IMR-90 (cell line): ENCODE data around the gene DAAM1. TPM values are rescaled to one million over a fixed set of nuclear protein-coding genes. Genes with fewer than 3 reads are reported as not detected.

Experiments
- ATAC-seq: fragments of 200-7000 bp; cut with Tn5 transposase; 2 replicates; pipeline ENCODE4 v1.9.1; 2020; ENCODE audit warnings: low read depth, mild to moderate bottlenecking, moderate library complexity
- BruUV-seq: library from RNA; stranded (reverse); fragments of 400-500 nt; replicated peaks from 2 replicates; lab custom pipeline; 2021; lab: Mats Ljungman, UMichigan
- CTCF ChIA-PET: fragments of 300-600 bp; formaldehyde crosslinking; extraction: SDS; loops from one replicate; lab custom pipeline; 2021; ENCODE audit warnings: antibody characterized with exemption; lab: Yijun Ruan, JAX
- POLR2A ChIA-PET: fragments of 300-600 bp; sonication (Branson Sonifier 250); formaldehyde crosslinking; loops from one replicate; lab custom pipeline; 2022; ENCODE audit warnings: antibody characterized with exemption; ENCODE audit not compliant: unreplicated experiment; lab: Charles Lee
- DNase-seq: peaks from one replicate; pipeline ENCODE4 v3.0.0; 2013
- H2AFZ ChIP-seq: replicated peaks from 2 replicates; pipeline ENCODE3; 2013; ENCODE audit warnings: low read length, mild to moderate bottlenecking; ENCODE audit not compliant: poor library complexity
- H2AK5ac ChIP-seq: 2 replicates; pipeline ENCODE4 v1.6.1; 2013; ENCODE audit warnings: low read depth, low read length, inconsistent platforms
- H2AK9ac ChIP-seq: replicated peaks from 2 replicates; pipeline ENCODE3; 2013; ENCODE audit warnings: mild to moderate bottlenecking, low read depth, low read length, moderate library complexity; ENCODE audit not compliant: poor library complexity
- H2BK120ac ChIP-seq: 2 replicates; pipeline ENCODE4 v1.6.1; 2013; ENCODE audit warnings: low read depth, low read length, inconsistent platforms
- H2BK15ac ChIP-seq: 3 replicates; pipeline ENCODE4 v1.6.1; 2013; ENCODE audit warnings: low read depth, low read length, inconsistent platforms
- H2BK20ac ChIP-seq: 2 replicates; pipeline ENCODE4 v1.6.1; 2013; ENCODE audit warnings: low read depth, mild to moderate bottlenecking, inconsistent platforms, low read length, moderate library complexity
- H2BK5ac ChIP-seq: 2 replicates; pipeline ENCODE4 v1.6.1; 2013; ENCODE audit warnings: mild to moderate bottlenecking, low read depth, low read length, inconsistent platforms; ENCODE audit not compliant: poor library complexity, severe bottlenecking
- H3K14ac ChIP-seq: replicated peaks from 2 replicates; pipeline ENCODE4 v1.6.1; 2013; ENCODE audit warnings: low read depth, low read length, inconsistent platforms
- H3K18ac ChIP-seq: 2 replicates; pipeline ENCODE4 v1.6.1; 2013; ENCODE audit warnings: low read depth, low read length, control low read depth
- H3K23ac ChIP-seq: 2 replicates; pipeline ENCODE4 v1.6.1; 2013; ENCODE audit warnings: low read depth, low read length, inconsistent platforms
- H3K27ac ChIP-seq: 2 replicates; pipeline ENCODE4 v1.5.1; 2013; ENCODE audit warnings: mild to moderate bottlenecking, control low read depth, low read length; ENCODE audit not compliant: insufficient read depth
- H3K27me3 ChIP-seq: 2 replicates; pipeline ENCODE4 v1.6.1; 2013; ENCODE audit warnings: low read length; ENCODE audit not compliant: control insufficient read depth, insufficient read depth
- H3K36me3 ChIP-seq: 2 replicates; pipeline ENCODE4 v1.6.1; 2013; ENCODE audit warnings: low read length, mixed read lengths; ENCODE audit not compliant: control insufficient read depth, insufficient read depth
- H3K4ac ChIP-seq: 2 replicates; pipeline ENCODE4 v1.6.1; 2013; ENCODE audit warnings: low read depth, low read length, inconsistent platforms
- H3K4me1 ChIP-seq: 2 replicates; pipeline ENCODE4 v1.6.1; 2013; ENCODE audit warnings: low read length, mixed read lengths; ENCODE audit not compliant: control insufficient read depth, insufficient read depth
- H3K4me2 ChIP-seq: 2 replicates; pipeline ENCODE4 v1.6.1; 2013; ENCODE audit warnings: low read depth, mild to moderate bottlenecking, control low read depth, low read length, moderate library complexity
- H3K4me3 ChIP-seq: 2 replicates; pipeline ENCODE4 v1.5.1; 2013; ENCODE audit warnings: low read depth, mild to moderate bottlenecking, control low read depth, low read length, moderate library complexity; ENCODE audit not compliant: insufficient read depth
- H3K56ac ChIP-seq: 2 replicates; pipeline ENCODE4 v1.6.1; 2013; ENCODE audit warnings: low read length, inconsistent platforms; ENCODE audit not compliant: insufficient read depth; ENCODE audit errors: extremely low read depth
- H3K79me1 ChIP-seq, 2 experiments: 2 replicates each; pipeline ENCODE4 v1.6.1; 2013; ENCODE audit warnings: low read length in 2 of 2, inconsistent platforms in 1 of 2, low read depth in 1 of 2
- H3K9ac ChIP-seq: 2 replicates; pipeline ENCODE4 v1.6.1; 2013; ENCODE audit warnings: low read depth, low read length, control low read depth
- H3K9me1 ChIP-seq: 2 replicates; pipeline ENCODE4 v1.6.1; 2013; ENCODE audit warnings: low read length, inconsistent platforms; ENCODE audit not compliant: insufficient read depth
- H3K9me3 ChIP-seq: 2 replicates; pipeline ENCODE4 v1.6.1; 2013; ENCODE audit warnings: low read length; ENCODE audit not compliant: control insufficient read depth, insufficient read depth
- H4K20me1 ChIP-seq: 2 replicates; pipeline ENCODE4 v1.6.1; 2013; ENCODE audit warnings: low read length, inconsistent platforms; ENCODE audit not compliant: insufficient read depth
- H4K5ac ChIP-seq: 2 replicates; pipeline ENCODE4 v1.6.1; 2013; ENCODE audit warnings: mild to moderate bottlenecking, low read depth, low read length, control low read depth
- H4K8ac ChIP-seq, 2 experiments: 2 replicates each; pipeline ENCODE4 v1.6.1; 2013; ENCODE audit warnings: low read depth in 2 of 2, low read length in 2 of 2, control low read depth in 1 of 2, inconsistent platforms in 1 of 2
- H4K91ac ChIP-seq: 2 replicates; pipeline ENCODE4 v1.6.1; 2013; ENCODE audit warnings: low read depth, low read length, inconsistent platforms; ENCODE audit not compliant: insufficient read depth
- BHLHE40 ChIP-seq: fragments of 150-350 bp; IDR thresholded peaks from 2 replicates; pipeline ENCODE4 v1.6.1; 2016; ENCODE audit warnings: mild to moderate bottlenecking, low read depth, low read length
- CEBPB ChIP-seq: IDR thresholded peaks from 2 replicates; pipeline ENCODE4 v1.6.1; 2012; ENCODE audit warnings: low read depth, low read length, improper control_type of control experiment
- CHD1 ChIP-seq: IDR thresholded peaks from 2 replicates; pipeline ENCODE4 v1.6.1; 2012; ENCODE audit warnings: low read depth, low read length, improper control_type of control experiment
- FOS ChIP-seq: fragments of 150-350 bp; IDR thresholded peaks from 2 replicates; pipeline ENCODE4 v1.6.1; 2016; ENCODE audit warnings: low read depth, low read length
- MAFK ChIP-seq: IDR thresholded peaks from 2 replicates; pipeline ENCODE4 v1.6.1; 2012; ENCODE audit warnings: low read depth, low read length, improper control_type of control experiment
- MXI1 ChIP-seq: IDR thresholded peaks from 2 replicates; pipeline ENCODE4 v1.6.1; 2012; ENCODE audit warnings: low read depth, mild to moderate bottlenecking, low read length, moderate library complexity, borderline replicate concordance
- NFE2L2 ChIP-seq: fragments of 150-350 bp; IDR thresholded peaks from 2 replicates; pipeline ENCODE4 v1.6.1; 2016; ENCODE audit warnings: low read depth, mild to moderate bottlenecking, low read length
- POLR2A ChIP-seq: IDR thresholded peaks from 2 replicates; pipeline ENCODE4 v1.6.1; 2012; ENCODE audit warnings: mild to moderate bottlenecking, low read depth, low read length
- RAD21 ChIP-seq: IDR thresholded peaks from 2 replicates; pipeline ENCODE4 v1.6.1; 2012; ENCODE audit warnings: low read length, improper control_type of control experiment
- RCOR1 ChIP-seq: IDR thresholded peaks from 2 replicates; pipeline ENCODE4 v1.6.1; 2012; ENCODE audit warnings: mild to moderate bottlenecking, low read length, improper control_type of control experiment; ENCODE audit not compliant: insufficient replicate concordance
- RFX5 ChIP-seq: IDR thresholded peaks from 2 replicates; pipeline ENCODE4 v1.8.0; 2012; ENCODE audit warnings: low read depth, mild to moderate bottlenecking, low read length, moderate library complexity
- SMC3 ChIP-seq: fragments of 150-350 bp; IDR thresholded peaks from 2 replicates; pipeline ENCODE4 v1.6.1; 2016; ENCODE audit warnings: low read depth, mild to moderate bottlenecking, antibody characterized with exemption, low read length, moderate library complexity
- dilution Hi-C: fragments of 300-500 bp; cut with HindIII; formaldehyde crosslinking; loops from one replicate; pipeline ENCODE4 v1.14.3; 2018; ENCODE audit warnings: low sequenced_read_pairs; ENCODE audit not compliant: unreplicated experiment
- in situ Hi-C: fragments of 300-500 bp; cut with MboI; formaldehyde crosslinking; loops from 3 replicates; pipeline ENCODE4 v1.14.3; 2019; ENCODE audit warnings: low sequenced_read_pairs, inconsistent platforms, mixed read lengths
- intact Hi-C: fragments of 100-400 bp; cut with micrococcal nuclease; formaldehyde crosslinking; loops from 2 replicates; pipeline ENCODE4 v1.10.0; 2022
- polyA plus RNA-seq, 3 experiments: library from polyadenylated mRNA; depleted of rRNA; stranded (reverse); fragments of >200 nt; gene quantifications; 2 replicates each; pipeline ENCODE4 v1.2.3, GENCODE V29; 2012; ENCODE audit warnings: low replicate concordance in 1 of 3
- total RNA-seq: library from RNA; depleted of rRNA; stranded (reverse); fragments of >200 nt; gene quantifications from 2 replicates; pipeline ENCODE4 v1.2.3, GENCODE V29; 2012
- TF ChIP-seq, protein P1 (sequence below): conservative IDR thresholded peaks from 2 replicates; pipeline ENCODE4 v1.5.1; 2012; ENCODE audit warnings: mild to moderate bottlenecking, low read depth, low read length, improper control_type of control experiment
- TF ChIP-seq, protein P2 (sequence below): fragments of 150-350 bp; IDR thresholded peaks from 2 replicates; pipeline ENCODE4 v1.6.1; 2016; ENCODE audit warnings: low read depth, mild to moderate bottlenecking, low read length, moderate library complexity, borderline replicate concordance

DAAM1 gene
- total and polyA plus RNA-seq, 2 of the 4 experiments (the other 2 are of a cell fraction) = 4.8 to 5.4 TPM

DNA sequence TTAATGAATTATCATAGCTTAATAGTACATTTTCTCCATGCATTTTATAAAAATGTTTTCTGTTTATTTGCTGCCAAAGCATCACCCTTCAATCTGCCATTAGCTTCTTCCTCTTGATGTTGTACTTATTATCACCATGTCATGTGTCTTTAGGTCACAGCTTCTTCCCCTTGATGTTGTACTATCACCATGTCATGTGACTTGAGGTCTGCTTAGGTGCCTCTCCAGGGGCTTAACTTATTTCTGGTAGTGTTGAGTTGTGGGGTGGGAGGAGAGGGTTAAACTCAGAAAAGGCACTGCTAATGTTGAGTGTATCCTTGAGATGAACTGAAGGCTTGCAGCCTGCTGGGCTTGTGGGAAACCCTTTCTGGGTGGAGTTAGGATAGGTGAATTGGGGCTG is 87.8 kb downstream of the DAAM1 start:
- Histone ChIP-seq H3K27ac (no peak overlapping the region), H3K14ac (peak overlapping the region; percentile 76), H3K56ac (no peak overlapping the region), H4K8ac (peak overlapping the region in 1 of 2 experiments; percentile 57; a peak in 1 of 4 replicates), H4K5ac (peak overlapping the region; percentile 44; the same call in 1 of the 2 replicates), H2BK15ac (peak overlapping the region; percentile 97; the same call in 2 of the 3 replicates), H2AK5ac (peak overlapping the region; percentile 89), H3K9me1 (peaks cover 10% of the 10 kb centered on the region), H3K79me1 (no peaks in the 10 kb centered on the region), H3K4me2 (no peak overlapping the region), H2BK120ac (peak overlapping the region; percentile 70), H3K18ac (peak overlapping the region; percentile 89; the same call in 1 of the 2 replicates), H3K4ac (peak overlapping the region; percentile 61), H2AK9ac (no peak overlapping the region), H2AFZ (no peak overlapping the region), H3K23ac (no peak overlapping the region), H2BK20ac (peak overlapping the region; percentile 79), H3K9ac (no peak overlapping the region), H2BK5ac (peak overlapping the region; percentile 65), H3K4me3 (no peak overlapping the region), H3K36me3 (no peaks in the 10 kb centered on the region), H3K9me3 (no peaks in the 10 kb centered on the region), H3K4me1 (peaks cover 16% of the 10 kb centered on the region), H4K20me1 (no peaks in the 10 kb centered on the region), H3K27me3 (no peaks in the 10 kb centered on the region), H4K91ac (peak overlapping the region; percentile 77)
- intact Hi-C loops (no loop called here), dilution Hi-C loops (no loop called here), in situ Hi-C loops (no loop called here)
- CTCF ChIA-PET = interaction anchor here (0.5 kb wide), 1 partner anchor 74 kb away, joined by 3 read pairs; no protein-coding TSS in a partner anchor
- BruUV-seq = no TSS peak
- no peak for ATAC-seq
- DNase-seq = no peak
- TF ChIP-seq MAFK = no peak
- TF ChIP-seq BHLHE40 = no peak
- no peak for TF ChIP-seq POLR2A
- TF ChIP-seq RCOR1 = no peak
- TF ChIP-seq, protein P1, sequence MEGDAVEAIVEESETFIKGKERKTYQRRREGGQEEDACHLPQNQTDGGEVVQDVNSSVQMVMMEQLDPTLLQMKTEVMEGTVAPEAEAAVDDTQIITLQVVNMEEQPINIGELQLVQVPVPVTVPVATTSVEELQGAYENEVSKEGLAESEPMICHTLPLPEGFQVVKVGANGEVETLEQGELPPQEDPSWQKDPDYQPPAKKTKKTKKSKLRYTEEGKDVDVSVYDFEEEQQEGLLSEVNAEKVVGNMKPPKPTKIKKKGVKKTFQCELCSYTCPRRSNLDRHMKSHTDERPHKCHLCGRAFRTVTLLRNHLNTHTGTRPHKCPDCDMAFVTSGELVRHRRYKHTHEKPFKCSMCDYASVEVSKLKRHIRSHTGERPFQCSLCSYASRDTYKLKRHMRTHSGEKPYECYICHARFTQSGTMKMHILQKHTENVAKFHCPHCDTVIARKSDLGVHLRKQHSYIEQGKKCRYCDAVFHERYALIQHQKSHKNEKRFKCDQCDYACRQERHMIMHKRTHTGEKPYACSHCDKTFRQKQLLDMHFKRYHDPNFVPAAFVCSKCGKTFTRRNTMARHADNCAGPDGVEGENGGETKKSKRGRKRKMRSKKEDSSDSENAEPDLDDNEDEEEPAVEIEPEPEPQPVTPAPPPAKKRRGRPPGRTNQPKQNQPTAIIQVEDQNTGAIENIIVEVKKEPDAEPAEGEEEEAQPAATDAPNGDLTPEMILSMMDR = no peak
- TF ChIP-seq SMC3 = no peak
- no peak for TF ChIP-seq CHD1
- TF ChIP-seq CEBPB = no peak
- TF ChIP-seq, protein P2, sequence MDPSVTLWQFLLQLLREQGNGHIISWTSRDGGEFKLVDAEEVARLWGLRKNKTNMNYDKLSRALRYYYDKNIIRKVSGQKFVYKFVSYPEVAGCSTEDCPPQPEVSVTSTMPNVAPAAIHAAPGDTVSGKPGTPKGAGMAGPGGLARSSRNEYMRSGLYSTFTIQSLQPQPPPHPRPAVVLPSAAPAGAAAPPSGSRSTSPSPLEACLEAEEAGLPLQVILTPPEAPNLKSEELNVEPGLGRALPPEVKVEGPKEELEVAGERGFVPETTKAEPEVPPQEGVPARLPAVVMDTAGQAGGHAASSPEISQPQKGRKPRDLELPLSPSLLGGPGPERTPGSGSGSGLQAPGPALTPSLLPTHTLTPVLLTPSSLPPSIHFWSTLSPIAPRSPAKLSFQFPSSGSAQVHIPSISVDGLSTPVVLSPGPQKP = no peak
- TF ChIP-seq FOS = no peak
- no peak for TF ChIP-seq MXI1
- no peak for TF ChIP-seq NFE2L2
- no peak for TF ChIP-seq RAD21
- no peak for TF ChIP-seq RFX5
- POLR2A ChIA-PET = no interaction called here
